IgD-negative memory B cell (primary cell): Measurements from ENCODE around the gene CMTM4. TPM values are rescaled to one million over a fixed set of nuclear protein-coding genes. Genes with fewer than 3 reads are reported as not detected.
A peak's percentile ranks its signal among the peaks of the same experiment; 100 is the strongest.

Source experiments
- H3K27ac Mint-ChIP-seq, 3 donors: one replicate each; pipeline ENCODE4 v1.8.0; 2020 to 2022; ENCODE audit warnings: mild to moderate bottlenecking in 3 of 3, mixed read lengths in 3 of 3, moderate library complexity in 1 of 3
- H3K27me3 Mint-ChIP-seq: one replicate; pipeline ENCODE4 v1.8.0; 2021; ENCODE audit warnings: mixed read lengths
- H3K36me3 Mint-ChIP-seq: one replicate; pipeline ENCODE4 v1.8.0; 2020; ENCODE audit warnings: mild to moderate bottlenecking, mixed read lengths
- H3K4me1 Mint-ChIP-seq, 3 donors: one replicate each; pipeline ENCODE4 v1.8.0; 2020 to 2022; ENCODE audit warnings: mixed read lengths in 3 of 3, mild to moderate bottlenecking in 1 of 3
- H3K4me3 Mint-ChIP-seq, 4 donors: one replicate each; pipeline ENCODE4 v1.8.0; 2020 to 2022; ENCODE audit warnings: mild to moderate bottlenecking in 4 of 4, mixed read lengths in 4 of 4, moderate library complexity in 3 of 4
- H3K9me3 Mint-ChIP-seq, 3 donors: one replicate each; pipeline ENCODE4 v1.8.0; 2020 to 2021; ENCODE audit warnings: mixed read lengths in 3 of 3, mild to moderate bottlenecking in 1 of 3
- polyA plus RNA-seq: library from polyadenylated mRNA; unstranded; fragments of 300-500 nt; fragmentation: Illumina TruSeq; gene quantifications from one replicate; pipeline ENCODE4 v1.2.3, GENCODE V29; 2021

CMTM4 gene
- polyA plus RNA-seq, 1 donor from 2014 or later = 0.19 TPM

GRCh38 chr16:66610111-66610820 lies 86.3 kb downstream of the CMTM4 start:
- Mint-ChIP-seq H3K4me1 (peaks cover 10 to 16% (median 12%) of the 10 kb centered on the region in 3 donors), H3K9me3 (no peaks in the 10 kb centered on the region), H3K4me3 (no peak overlapping the region), H3K27me3 (peaks cover 15% of the 10 kb centered on the region), H3K27ac (no peak overlapping the region), H3K36me3 (no peaks in the 10 kb centered on the region)

GRCh38 chr16:66609139-66609510 lies 87.4 kb downstream of the CMTM4 start:
- Mint-ChIP-seq H3K36me3 (no peaks in the 10 kb centered on the region), H3K9me3 (no peaks in the 10 kb centered on the region), H3K27ac (no peak overlapping the region), H3K27me3 (peaks cover 17% of the 10 kb centered on the region), H3K4me3 (no peak overlapping the region), H3K4me1 (peaks cover 10 to 16% (median 14%) of the 10 kb centered on the region in 3 donors)

GRCh38 chr16:66608241-66609138 lies 88.1 kb downstream of the CMTM4 start:
- Mint-ChIP-seq H3K9me3 (peaks cover 0 to 2% (median 0%) of the 10 kb centered on the region in 3 donors), H3K4me1 (peaks cover 16 to 21% (median 20%) of the 10 kb centered on the region in 3 donors), H3K4me3 (peak overlapping the region in 1 of 4 donors; percentile 72), H3K27me3 (peaks cover 24% of the 10 kb centered on the region), H3K27ac (no peak overlapping the region), H3K36me3 (no peaks in the 10 kb centered on the region)

GRCh38 chr16:66605979-66606751 lies 90.4 kb downstream of the CMTM4 start:
- peak overlapping the region; percentile 69 to 91 (median 80) for H3K4me3 Mint-ChIP-seq
- peaks cover 20 to 26% (median 20%) of the 10 kb centered on the region in 3 donors for H3K4me1 Mint-ChIP-seq
- H3K27ac Mint-ChIP-seq = peak overlapping the region in 1 of 3 donors; percentile 56
- H3K9me3 Mint-ChIP-seq = peaks cover 0 to 4% (median 0%) of the 10 kb centered on the region in 3 donors
- peaks cover 25% of the 10 kb centered on the region for H3K27me3 Mint-ChIP-seq
- no peaks in the 10 kb centered on the region for H3K36me3 Mint-ChIP-seq

GRCh38 chr16:66605177-66605978 lies 91.2 kb downstream of the CMTM4 start:
- H3K36me3 Mint-ChIP-seq = no peaks in the 10 kb centered on the region
- H3K27me3 Mint-ChIP-seq = peaks cover 30% of the 10 kb centered on the region
- H3K27ac Mint-ChIP-seq = no peak overlapping the region
- peaks cover 5 to 11% (median 7%) of the 10 kb centered on the region in 3 donors for H3K9me3 Mint-ChIP-seq
- H3K4me1 Mint-ChIP-seq = peaks cover 20 to 26% (median 20%) of the 10 kb centered on the region in 3 donors
- H3K4me3 Mint-ChIP-seq = peak overlapping the region in 3 of 4 donors; percentile 21 to 91 (median 78)

- Mint-ChIP-seq H3K27ac (peak within 1 kb of the TSS in 2 of 3 donors; percentile 1 to 90), H3K27me3 (peaks cover 33% of the 10 kb centered on the region), H3K4me3 (peak within 1 kb of the TSS; percentile 35 to 94 (median 87)), H3K9me3 (peaks cover 5 to 11% (median 7%) of the 10 kb centered on the region in 3 donors), H3K4me1 (peaks cover 20 to 26% (median 22%) of the 10 kb centered on the region in 3 donors), H3K36me3 (no peaks in the 10 kb centered on the region)
Measured at GRCh38 chr16:66604376-66605176, 92.0 kb downstream of the CMTM4 start, which contains the start of gene CMTM3. Gene CMTM3, plus strand, starts transcription at chr16:66604704. Its CDS starts 102 bp downstream, at chr16:66604806.

GRCh38 chr16:66603537-66604375 lies 92.8 kb downstream of the CMTM4 start:
- Mint-ChIP-seq H3K27ac (peak overlapping the region in 2 of 3 donors; percentile 1 to 90), H3K27me3 (peaks cover 36% of the 10 kb centered on the region), H3K4me3 (peak overlapping the region; percentile 35 to 94 (median 87)), H3K9me3 (peaks cover 5 to 11% (median 7%) of the 10 kb centered on the region in 3 donors), H3K36me3 (no peaks in the 10 kb centered on the region), H3K4me1 (peaks cover 20 to 26% (median 22%) of the 10 kb centered on the region in 3 donors)

- H3K27me3 Mint-ChIP-seq = peaks cover 34% of the 10 kb centered on the region
- H3K4me3 Mint-ChIP-seq = no peak overlapping the region
- H3K27ac Mint-ChIP-seq = peak overlapping the region in 1 of 3 donors; percentile 73
- peaks cover 14 to 22% (median 21%) of the 10 kb centered on the region in 3 donors for H3K4me1 Mint-ChIP-seq
- H3K36me3 Mint-ChIP-seq = no peaks in the 10 kb centered on the region
- H3K9me3 Mint-ChIP-seq = peaks cover 5 to 11% (median 7%) of the 10 kb centered on the region in 3 donors
Measured at GRCh38 chr16:66601471-66601870, 95.1 kb downstream of the CMTM4 start.

- peak overlapping the region in 1 of 4 donors; percentile 68 for H3K4me3 Mint-ChIP-seq
- no peak overlapping the region for H3K27ac Mint-ChIP-seq
- peaks cover 8 to 16% (median 15%) of the 10 kb centered on the region in 3 donors for H3K4me1 Mint-ChIP-seq
- H3K27me3 Mint-ChIP-seq = peaks cover 29% of the 10 kb centered on the region
- H3K36me3 Mint-ChIP-seq = no peaks in the 10 kb centered on the region
- H3K9me3 Mint-ChIP-seq = peaks cover 5 to 11% (median 7%) of the 10 kb centered on the region in 3 donors
Measured at GRCh38 chr16:66600477-66600876, 96.1 kb downstream of the CMTM4 start.

GRCh38 chr16:66599726-66600125 lies 96.8 kb downstream of the CMTM4 start:
- Mint-ChIP-seq H3K4me3 (no peak overlapping the region), H3K27me3 (peaks cover 33% of the 10 kb centered on the region), H3K27ac (no peak overlapping the region), H3K4me1 (peaks cover 10 to 20% (median 15%) of the 10 kb centered on the region in 3 donors), H3K9me3 (peaks cover 5 to 11% (median 7%) of the 10 kb centered on the region in 3 donors), H3K36me3 (no peaks in the 10 kb centered on the region)

GRCh38 chr16:66598111-66598510 lies 98.4 kb downstream of the CMTM4 start:
- H3K27me3 Mint-ChIP-seq = peaks cover 24% of the 10 kb centered on the region
- H3K36me3 Mint-ChIP-seq = peaks cover 2% of the 10 kb centered on the region
- no peak overlapping the region for H3K4me3 Mint-ChIP-seq
- H3K4me1 Mint-ChIP-seq = peaks cover 3 to 15% (median 10%) of the 10 kb centered on the region in 3 donors
- H3K27ac Mint-ChIP-seq = peak overlapping the region in 1 of 3 donors; percentile 13
- peaks cover 5 to 8% (median 7%) of the 10 kb centered on the region in 3 donors for H3K9me3 Mint-ChIP-seq
